WTC11 (cell line): ENCODE data around the gene POU3F2.

Source experiments
- JUN ChIP-seq: sonication (generic); formaldehyde crosslinking; IDR thresholded peaks from 2 replicates; pipeline ENCODE4 v1.8.0; 2023; ENCODE audit warnings: mild to moderate bottlenecking, missing genetic modification reagents
- NFE2L1 ChIP-seq: sonication (generic); formaldehyde crosslinking; IDR thresholded peaks from 2 replicates; pipeline ENCODE4 v1.8.1; 2023; ENCODE audit warnings: missing genetic modification reagents
- NR1H2 ChIP-seq: sonication (generic); formaldehyde crosslinking; IDR thresholded peaks from 2 replicates; pipeline ENCODE4 v1.9.0; 2021; ENCODE audit warnings: mild to moderate bottlenecking, moderate library complexity, missing genetic modification reagents
- RORB ChIP-seq: fragments of 250-450 bp; sonication (Bioruptor Pico); IDR thresholded peaks from 2 replicates; pipeline ENCODE4 v1.9.0; 2021; ENCODE audit warnings: mild to moderate bottlenecking
- ZNF416 ChIP-seq: fragments of 250-450 bp; sonication (Bioruptor Pico); IDR thresholded peaks from 2 replicates; pipeline ENCODE4 v1.9.0; 2021; ENCODE audit warnings: mild to moderate bottlenecking, inconsistent platforms
- TF ChIP-seq, protein P1 (sequence below): fragments of 200-600 bp; IDR thresholded peaks from 2 replicates; pipeline ENCODE4 v1.8.0; 2022; ENCODE audit warnings: antibody characterized with exemption
- TF ChIP-seq, protein P2 (sequence below): sonication (generic); formaldehyde crosslinking; IDR thresholded peaks from 2 replicates; pipeline ENCODE4 v1.8.1; 2023; ENCODE audit warnings: mild to moderate bottlenecking, moderate library complexity, missing genetic modification reagents
- TF ChIP-seq, protein P3 (sequence below): sonication (generic); formaldehyde crosslinking; IDR thresholded peaks from 2 replicates; pipeline ENCODE4 v1.8.1; 2022; ENCODE audit warnings: low read depth, mild to moderate bottlenecking, moderate library complexity, missing genetic modification reagents, borderline replicate concordance

DNA sequence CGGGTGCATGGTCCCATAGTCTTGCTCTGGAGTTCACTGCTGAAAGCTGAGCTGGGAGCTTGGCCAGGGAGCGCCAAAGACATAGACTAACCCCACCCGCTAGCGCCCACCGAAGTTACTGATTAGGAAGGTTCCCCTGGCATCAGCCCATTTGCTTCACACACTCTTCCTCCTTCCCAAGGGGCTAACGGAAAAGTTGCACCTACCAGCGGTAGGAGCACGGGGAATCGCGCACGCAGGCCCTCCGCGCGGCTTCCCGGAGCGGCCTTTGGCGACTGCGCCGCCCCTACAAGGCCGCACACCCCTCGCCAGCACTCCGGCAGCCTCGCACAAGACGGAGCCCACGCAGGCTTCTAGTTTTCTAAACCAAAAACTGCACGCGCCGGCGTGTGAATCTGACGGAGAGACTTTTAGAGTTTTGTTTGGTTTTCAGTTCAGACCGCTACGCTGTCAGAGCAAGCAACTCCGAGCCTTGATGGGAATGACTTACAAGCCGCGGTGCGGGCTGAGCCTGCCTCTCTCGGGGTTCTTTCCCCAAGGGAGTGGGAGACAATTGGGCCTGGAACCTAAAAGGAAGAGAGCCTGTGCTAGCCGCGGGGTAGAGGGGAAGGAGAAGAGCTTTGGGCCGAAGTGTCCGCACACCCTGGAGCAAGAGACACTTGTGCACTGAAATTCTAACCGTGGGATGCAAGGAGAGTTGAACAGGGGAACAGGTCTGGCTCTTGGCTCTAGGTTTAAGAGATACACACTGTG lies 891 bp upstream of the POU3F2 start:
- TF ChIP-seq NR1H2 (CRISPR knock-in tag) (no peak), NFE2L1 (no peak), ZNF416 (CRISPR knock-in tag) (no peak), RORB (CRISPR knock-in tag) (no peak), JUN (CRISPR knock-in tag) (no peak)
- TF ChIP-seq, protein P1, sequence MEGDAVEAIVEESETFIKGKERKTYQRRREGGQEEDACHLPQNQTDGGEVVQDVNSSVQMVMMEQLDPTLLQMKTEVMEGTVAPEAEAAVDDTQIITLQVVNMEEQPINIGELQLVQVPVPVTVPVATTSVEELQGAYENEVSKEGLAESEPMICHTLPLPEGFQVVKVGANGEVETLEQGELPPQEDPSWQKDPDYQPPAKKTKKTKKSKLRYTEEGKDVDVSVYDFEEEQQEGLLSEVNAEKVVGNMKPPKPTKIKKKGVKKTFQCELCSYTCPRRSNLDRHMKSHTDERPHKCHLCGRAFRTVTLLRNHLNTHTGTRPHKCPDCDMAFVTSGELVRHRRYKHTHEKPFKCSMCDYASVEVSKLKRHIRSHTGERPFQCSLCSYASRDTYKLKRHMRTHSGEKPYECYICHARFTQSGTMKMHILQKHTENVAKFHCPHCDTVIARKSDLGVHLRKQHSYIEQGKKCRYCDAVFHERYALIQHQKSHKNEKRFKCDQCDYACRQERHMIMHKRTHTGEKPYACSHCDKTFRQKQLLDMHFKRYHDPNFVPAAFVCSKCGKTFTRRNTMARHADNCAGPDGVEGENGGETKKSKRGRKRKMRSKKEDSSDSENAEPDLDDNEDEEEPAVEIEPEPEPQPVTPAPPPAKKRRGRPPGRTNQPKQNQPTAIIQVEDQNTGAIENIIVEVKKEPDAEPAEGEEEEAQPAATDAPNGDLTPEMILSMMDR, result no peak
- TF ChIP-seq, protein P2, sequence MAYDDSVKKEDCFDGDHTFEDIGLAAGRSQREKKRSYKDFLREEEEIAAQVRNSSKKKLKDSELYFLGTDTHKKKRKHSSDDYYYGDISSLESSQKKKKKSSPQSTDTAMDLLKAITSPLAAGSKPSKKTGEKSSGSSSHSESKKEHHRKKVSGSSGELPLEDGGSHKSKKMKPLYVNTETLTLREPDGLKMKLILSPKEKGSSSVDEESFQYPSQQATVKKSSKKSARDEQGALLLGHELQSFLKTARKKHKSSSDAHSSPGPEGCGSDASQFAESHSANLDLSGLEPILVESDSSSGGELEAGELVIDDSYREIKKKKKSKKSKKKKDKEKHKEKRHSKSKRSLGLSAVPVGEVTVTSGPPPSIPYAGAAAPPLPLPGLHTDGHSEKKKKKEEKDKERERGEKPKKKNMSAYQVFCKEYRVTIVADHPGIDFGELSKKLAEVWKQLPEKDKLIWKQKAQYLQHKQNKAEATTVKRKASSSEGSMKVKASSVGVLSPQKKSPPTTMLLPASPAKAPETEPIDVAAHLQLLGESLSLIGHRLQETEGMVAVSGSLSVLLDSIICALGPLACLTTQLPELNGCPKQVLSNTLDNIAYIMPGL, result no peak
- TF ChIP-seq, protein P3, sequence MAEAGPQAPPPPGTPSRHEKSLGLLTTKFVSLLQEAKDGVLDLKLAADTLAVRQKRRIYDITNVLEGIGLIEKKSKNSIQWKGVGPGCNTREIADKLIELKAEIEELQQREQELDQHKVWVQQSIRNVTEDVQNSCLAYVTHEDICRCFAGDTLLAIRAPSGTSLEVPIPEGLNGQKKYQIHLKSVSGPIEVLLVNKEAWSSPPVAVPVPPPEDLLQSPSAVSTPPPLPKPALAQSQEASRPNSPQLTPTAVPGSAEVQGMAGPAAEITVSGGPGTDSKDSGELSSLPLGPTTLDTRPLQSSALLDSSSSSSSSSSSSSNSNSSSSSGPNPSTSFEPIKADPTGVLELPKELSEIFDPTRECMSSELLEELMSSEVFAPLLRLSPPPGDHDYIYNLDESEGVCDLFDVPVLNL (CRISPR knock-in tag), result no peak
